K562 (cell line): ENCODE measurements around the gene SRD5A1.

Experiments
- CBX3 ChIP-seq, 2 experiments: IDR thresholded peaks; 1 replicate in 1 of 2; 2 replicates in 1 of 2; pipeline ENCODE4 v1.6.1; 2012; ENCODE audit warnings: inconsistent platforms in 2 of 2, low read length in 2 of 2, borderline replicate concordance in 1 of 2, control low read depth in 1 of 2
- CTCF ChIP-seq, 3 experiments: IDR thresholded peaks in 2 of 3; conservative IDR thresholded peaks in 1 of 3; 2 replicates each; pipeline ENCODE4 v1.5.1; 2011 to 2012; ENCODE audit warnings: low read length in 3 of 3, mild to moderate bottlenecking in 3 of 3, control low read depth in 2 of 3, improper control_type of control experiment in 1 of 3, inconsistent platforms in 1 of 3, low read depth in 1 of 3, mixed read lengths in 1 of 3, moderate library complexity in 1 of 3; ENCODE audit not compliant: insufficient read depth in 2 of 3
- POLR2AphosphoS5 ChIP-seq: IDR thresholded peaks from 2 replicates; pipeline ENCODE4 v1.6.1; 2011; ENCODE audit warnings: mild to moderate bottlenecking, low read depth, low read length, moderate library complexity; ENCODE audit not compliant: control insufficient read depth, insufficient read depth
- RFX5 ChIP-seq: IDR thresholded peaks from 2 replicates; pipeline ENCODE4 v1.6.1; 2011; ENCODE audit warnings: low read depth, mild to moderate bottlenecking, improper control_type of control experiment, low read length
- SIN3A ChIP-seq, 2 experiments: fragments of 150-350 bp in 1 of 2; IDR thresholded peaks; 2 replicates each; pipeline ENCODE4 v1.6.1; 2011 to 2016; ENCODE audit warnings: borderline replicate concordance in 2 of 2, low read depth in 2 of 2, low read length in 2 of 2, mild to moderate bottlenecking in 2 of 2, moderate library complexity in 2 of 2; ENCODE audit not compliant: control insufficient read depth in 1 of 2
- ZNF184 ChIP-seq: sonication (generic); formaldehyde crosslinking; IDR thresholded peaks from 2 replicates; pipeline ENCODE4 v1.5.0; 2020; ENCODE audit warnings: missing genetic modification reagents

- no peak for TF ChIP-seq CBX3 (IDR thresholded peaks at IDR 0.05; ENCODE audit: borderline replicate concordance in 1 of 2, low read length in 2 of 2)
- TF ChIP-seq ZNF184 (CRISPR knock-in tag): no peak
- no peak; a peak in 1 of 4 replicates for TF ChIP-seq SIN3A (IDR thresholded peaks at IDR 0.05; ENCODE audit: borderline replicate concordance in 2 of 2, control insufficient read depth in 1 of 2, low read depth in 2 of 2, low read length in 2 of 2)
- TF ChIP-seq POLR2AphosphoS5: no peak
- peak in 2 of 3 experiments; percentile 7 to 29; a peak in 2 of 6 replicates for TF ChIP-seq CTCF (IDR thresholded peaks at IDR 0.05 in 2 of 3, conservative IDR thresholded peaks at IDR 0.05 in 1 of 3; ENCODE audit: insufficient read depth in 2 of 3, low read depth in 1 of 3, low read length in 3 of 3)
- TF ChIP-seq RFX5: no peak
Measured at GRCh38 chr5:6632324-6632887, 834 bp upstream of the SRD5A1 start.
